GM12801 (cell line): Measurements from ENCODE around the gene FXYD6.

Experiments used
- CTCF ChIP-seq: IDR thresholded peaks from one replicate; pipeline ENCODE4 v1.5.1; 2011; ENCODE audit warnings: control low read depth; ENCODE audit not compliant: insufficient read length; ENCODE audit errors: extremely low read depth

The FXYD6 gene

GRCh38 chr11:117821431-117821830, 55.0 kb downstream of the FXYD6 start:
- no peak for TF ChIP-seq CTCF

- TF ChIP-seq CTCF = no peak
Observed at GRCh38 chr11:117820516-117820915, 55.9 kb downstream of the FXYD6 start.

GRCh38 chr11:117820071-117820470, 56.4 kb downstream of the FXYD6 start:
- TF ChIP-seq CTCF = no peak

- TF ChIP-seq CTCF = no peak
Observed at GRCh38 chr11:117819096-117820040, 57.1 kb downstream of the FXYD6 start.

- TF ChIP-seq CTCF = no peak
Observed at GRCh38 chr11:117818041-117818873, 58.2 kb downstream of the FXYD6 start.

GRCh38 chr11:117817368-117818040, 59.0 kb downstream of the FXYD6 start:
- peak; percentile 95 for TF ChIP-seq CTCF

GRCh38 chr11:117816846-117817367, 59.6 kb downstream of the FXYD6 start:
- no peak for TF ChIP-seq CTCF
